Activated CD4-positive, alpha-beta T cell treated with anti-CD3 and anti-CD28 coated beads, Interleukin-2, amount 10 ng/mL, durations not matched to agents 7 days and 5 days (primary cell): ENCODE data around the gene ARHGEF7. TPM values are rescaled to one million over a fixed set of nuclear protein-coding genes. Genes with fewer than 3 reads are reported as not detected.

Experiments used
- CTCF ChIA-PET: fragments of 350-600 bp; sonication (Branson Sonifier 250); formaldehyde crosslinking; loops from one replicate; lab custom pipeline; 2021; ENCODE audit warnings: antibody characterized with exemption; lab: Charles Lee
- POLR2A ChIA-PET: fragments of 350-600 bp; sonication (Branson Sonifier 250); formaldehyde crosslinking; loops from one replicate; lab custom pipeline; 2021; ENCODE audit warnings: antibody characterized with exemption; lab: Charles Lee
- DNase-seq: peaks from one replicate; pipeline ENCODE4 v3.0.0-alpha.2; 2020
- H3K27ac Mint-ChIP-seq: one replicate; pipeline ENCODE4 v1.8.0; 2021; ENCODE audit warnings: mild to moderate bottlenecking, moderate library complexity, mixed read lengths
- H3K27me3 Mint-ChIP-seq: one replicate; pipeline ENCODE4 v1.8.0; 2021; ENCODE audit warnings: mixed read lengths
- H3K36me3 Mint-ChIP-seq: one replicate; pipeline ENCODE4 v1.8.0; 2021; ENCODE audit warnings: low read depth, mixed read lengths
- H3K4me1 Mint-ChIP-seq: one replicate; pipeline ENCODE4 v1.8.0; 2021; ENCODE audit warnings: mixed read lengths
- H3K4me3 Mint-ChIP-seq: one replicate; pipeline ENCODE4 v1.8.0; 2021; ENCODE audit warnings: mild to moderate bottlenecking, moderate library complexity, mixed read lengths
- H3K9me3 Mint-ChIP-seq: one replicate; pipeline ENCODE4 v1.8.0; 2021; ENCODE audit warnings: mixed read lengths
- total RNA-seq, 2 experiments: library from RNA; stranded (reverse); gene quantifications; one replicate each; pipeline ENCODE4 v1.2.3, GENCODE V29; 2021

Gene ARHGEF7
- total RNA-seq, 2 experiments from 2014 or later = 64.5 to 72.2 TPM

DNA sequence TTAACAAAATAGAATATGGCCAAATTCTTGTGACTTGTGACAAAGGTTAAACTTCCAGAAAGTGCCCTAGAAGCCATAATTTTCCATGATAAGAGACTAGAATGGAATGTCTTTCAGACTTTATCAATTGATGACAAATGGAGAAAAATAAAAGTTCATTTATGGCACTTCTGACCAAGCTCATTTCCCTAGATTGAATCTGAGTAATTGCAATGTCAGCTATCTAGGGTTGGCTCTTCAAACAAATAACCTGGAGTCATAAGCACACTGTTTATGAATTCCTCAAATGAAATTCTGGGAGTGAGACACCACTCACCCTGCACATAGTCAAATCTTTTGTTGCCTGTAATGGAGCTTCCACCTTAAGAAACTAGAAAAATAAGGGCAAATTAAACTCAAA is 11.4 kb downstream of the ARHGEF7 start:
- H3K4me3 Mint-ChIP-seq = no peak overlapping the region
- H3K4me1 Mint-ChIP-seq = no peaks in the 10 kb centered on the region
- POLR2A ChIA-PET = interaction anchor here (0.6 kb wide), 1 partner anchor 137 kb away, joined by 7 read pairs; no protein-coding TSS in a partner anchor
- no peaks in the 10 kb centered on the region for H3K36me3 Mint-ChIP-seq
- DNase-seq = no peak
- H3K27ac Mint-ChIP-seq = no peak overlapping the region
- peaks cover 16% of the 10 kb centered on the region for H3K27me3 Mint-ChIP-seq
- no peaks in the 10 kb centered on the region for H3K9me3 Mint-ChIP-seq
- CTCF ChIA-PET = interaction anchor here (0.6 to 2.4 kb wide), 2 partner anchors 10 to 15 kb away, joined by 4 to 5 read pairs; no protein-coding TSS in a partner anchor

- no peak overlapping the region for H3K27ac Mint-ChIP-seq
- no peak overlapping the region for H3K4me3 Mint-ChIP-seq
- H3K4me1 Mint-ChIP-seq = no peaks in the 10 kb centered on the region
- no peaks in the 10 kb centered on the region for H3K9me3 Mint-ChIP-seq
- peaks cover 13% of the 10 kb centered on the region for H3K27me3 Mint-ChIP-seq
- POLR2A ChIA-PET = no interaction called here
- CTCF ChIA-PET = interaction anchor here (1.2 kb wide), 1 partner anchor 96 kb away, joined by 3 read pairs; no protein-coding TSS in a partner anchor
- DNase-seq = no peak
- H3K36me3 Mint-ChIP-seq = no peaks in the 10 kb centered on the region
These were observed 14.5 kb downstream of the ARHGEF7 start for GRCh38 chr13:111129465-111130115.

GRCh38 chr13:111130116-111130508 is 15.0 kb downstream of the ARHGEF7 start:
- Mint-ChIP-seq H3K4me1 (no peaks in the 10 kb centered on the region), H3K9me3 (no peaks in the 10 kb centered on the region), H3K27ac (no peak overlapping the region)

GRCh38 chr13:111131048-111131447 is 15.9 kb downstream of the ARHGEF7 start:
- ChIA-PET CTCF (no interaction called here), POLR2A (no interaction called here)
- Mint-ChIP-seq H3K36me3 (no peaks in the 10 kb centered on the region), H3K27ac (no peak overlapping the region), H3K9me3 (no peaks in the 10 kb centered on the region), H3K4me1 (no peaks in the 10 kb centered on the region), H3K4me3 (no peak overlapping the region), H3K27me3 (peaks cover 18% of the 10 kb centered on the region)
- no peak for DNase-seq

More at GRCh38 chr13:111130116-111130508, 15.0 kb downstream of the ARHGEF7 start:
- ChIA-PET POLR2A (no interaction called here), CTCF (interaction anchor here (1.2 kb wide), 1 partner anchor 95 kb away, joined by 3 read pairs; no protein-coding TSS in a partner anchor)
- no peak for DNase-seq
- Mint-ChIP-seq H3K4me3 (no peak overlapping the region), H3K27me3 (peaks cover 13% of the 10 kb centered on the region), H3K36me3 (no peaks in the 10 kb centered on the region)

DNA sequence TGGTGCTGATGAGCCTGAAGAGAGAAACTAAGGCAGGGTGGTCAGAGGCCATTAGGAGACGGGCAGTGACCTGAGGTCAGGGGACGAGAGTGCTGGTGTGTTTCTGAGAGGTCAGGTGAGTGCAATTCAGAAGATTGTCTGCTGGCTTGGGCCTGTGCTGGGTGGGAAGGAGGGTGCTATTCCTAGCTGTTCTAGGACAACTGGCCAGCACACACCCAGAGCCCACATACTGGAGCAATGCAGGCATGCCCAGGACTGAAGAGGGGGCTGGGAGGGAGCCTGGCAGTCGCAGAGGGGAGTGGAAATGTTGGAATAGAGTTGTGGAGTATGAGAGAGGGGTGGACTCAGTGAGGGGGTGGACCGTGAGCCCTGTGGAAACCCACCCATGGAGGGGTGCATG is 16.5 kb downstream of the ARHGEF7 start:
- POLR2A ChIA-PET = no interaction called here
- CTCF ChIA-PET = no interaction called here
- no peak overlapping the region for H3K27ac Mint-ChIP-seq
- H3K9me3 Mint-ChIP-seq = no peaks in the 10 kb centered on the region
- DNase-seq = no peak
- H3K4me1 Mint-ChIP-seq = no peaks in the 10 kb centered on the region
- H3K27me3 Mint-ChIP-seq = peaks cover 20% of the 10 kb centered on the region
- no peak overlapping the region for H3K4me3 Mint-ChIP-seq
- H3K36me3 Mint-ChIP-seq = no peaks in the 10 kb centered on the region

- Mint-ChIP-seq H3K27ac (no peak overlapping the region), H3K4me3 (no peak overlapping the region), H3K36me3 (no peaks in the 10 kb centered on the region), H3K9me3 (no peaks in the 10 kb centered on the region), H3K27me3 (peaks cover 18% of the 10 kb centered on the region), H3K4me1 (no peaks in the 10 kb centered on the region)
- CTCF ChIA-PET = no interaction called here
- DNase-seq = no peak
- POLR2A ChIA-PET = no interaction called here
These were observed 17.8 kb downstream of the ARHGEF7 start for GRCh38 chr13:111132948-111133347.

- Mint-ChIP-seq H3K36me3 (no peaks in the 10 kb centered on the region), H3K9me3 (no peaks in the 10 kb centered on the region), H3K27me3 (peaks cover 32% of the 10 kb centered on the region), H3K4me3 (no peak overlapping the region), H3K4me1 (no peaks in the 10 kb centered on the region), H3K27ac (no peak overlapping the region)
- CTCF ChIA-PET = interaction anchor here (0.6 kb wide), 1 partner anchor 1349 kb away, joined by 3 read pairs; no protein-coding TSS in a partner anchor
- POLR2A ChIA-PET = no interaction called here
- no peak for DNase-seq
These were observed 24.3 kb downstream of the ARHGEF7 start for GRCh38 chr13:111139452-111139851.

DNA sequence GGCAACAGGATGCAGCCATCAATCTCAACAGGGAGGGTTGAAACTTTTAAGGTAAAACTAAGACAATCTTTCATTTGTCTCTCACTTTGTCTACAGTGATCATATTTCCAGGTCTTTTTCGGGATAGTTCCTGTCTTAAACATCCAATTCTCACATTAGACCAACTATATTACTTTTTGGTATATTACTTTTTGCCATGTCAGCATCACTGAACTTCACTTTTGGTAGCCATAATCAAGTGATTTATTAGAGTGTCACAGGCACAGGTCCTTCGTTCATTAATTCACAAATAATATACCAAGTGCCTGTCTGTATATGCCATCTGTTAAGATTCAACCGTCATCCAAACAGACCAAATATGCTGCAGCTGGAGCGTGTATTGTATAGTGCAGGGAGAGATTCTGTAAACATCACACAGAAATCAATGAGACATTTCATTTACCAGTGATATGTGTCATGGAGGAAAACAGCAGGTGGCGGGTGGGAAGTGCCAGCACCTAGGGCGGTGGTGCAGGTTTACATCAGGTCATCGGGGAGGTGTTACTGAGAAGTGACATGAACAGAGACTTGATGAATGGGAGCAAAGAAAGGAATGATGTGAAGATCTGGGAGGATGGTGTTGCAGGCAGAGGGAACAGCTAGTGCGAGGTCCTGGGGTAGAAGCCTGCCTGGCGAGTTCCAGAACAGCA is 24.9 kb downstream of the ARHGEF7 start:
- H3K27me3 Mint-ChIP-seq = peaks cover 35% of the 10 kb centered on the region

DNA sequence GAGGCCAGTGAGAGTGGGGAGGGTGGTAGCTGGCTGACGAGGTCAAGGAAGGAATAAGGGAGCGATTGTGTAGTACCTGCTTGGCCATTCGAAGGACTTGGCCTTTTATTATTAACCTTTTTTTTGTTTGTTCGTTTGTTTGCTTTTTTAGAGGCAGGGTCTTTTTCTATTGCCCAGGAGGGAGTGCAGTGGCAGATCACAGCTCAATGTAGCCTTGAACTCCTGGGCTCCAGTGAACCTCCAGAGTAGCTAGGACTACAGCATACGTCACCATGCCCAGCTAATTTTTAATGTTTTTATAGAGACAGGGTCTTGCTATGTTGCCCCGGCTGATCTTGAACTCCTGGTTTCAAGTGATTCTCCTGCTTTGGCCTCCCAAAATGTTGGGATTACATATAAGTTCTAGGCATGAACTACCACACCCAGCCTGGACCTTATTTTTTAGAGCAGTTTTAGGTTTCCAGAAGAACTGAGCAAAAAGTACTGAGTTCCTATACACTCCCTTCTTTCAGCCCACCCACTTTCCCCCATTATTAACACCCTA is 25.5 kb downstream of the ARHGEF7 start:
- POLR2A ChIA-PET = interaction anchor here (0.7 kb wide), 1 partner anchor 22 kb away, joined by 5 read pairs; no protein-coding TSS in a partner anchor
- Mint-ChIP-seq H3K4me3 (no peak overlapping the region), H3K9me3 (no peaks in the 10 kb centered on the region), H3K27ac (no peak overlapping the region), H3K4me1 (no peaks in the 10 kb centered on the region), H3K27me3 (peaks cover 31% of the 10 kb centered on the region), H3K36me3 (no peaks in the 10 kb centered on the region)
- CTCF ChIA-PET = interaction anchor here (0.6 kb wide), 1 partner anchor 14 kb away, joined by 4 read pairs; no protein-coding TSS in a partner anchor
- DNase-seq = no peak

More for the DNA sequence above, 24.9 kb downstream of the ARHGEF7 start:
- Mint-ChIP-seq H3K36me3 (no peaks in the 10 kb centered on the region), H3K4me1 (no peaks in the 10 kb centered on the region), H3K9me3 (no peaks in the 10 kb centered on the region), H3K4me3 (no peak overlapping the region), H3K27ac (no peak overlapping the region)
- POLR2A ChIA-PET = no interaction called here
- DNase-seq = no peak
- CTCF ChIA-PET = interaction anchor here (0.6 kb wide), 1 partner anchor 1349 kb away, joined by 3 read pairs; no protein-coding TSS in a partner anchor

DNA sequence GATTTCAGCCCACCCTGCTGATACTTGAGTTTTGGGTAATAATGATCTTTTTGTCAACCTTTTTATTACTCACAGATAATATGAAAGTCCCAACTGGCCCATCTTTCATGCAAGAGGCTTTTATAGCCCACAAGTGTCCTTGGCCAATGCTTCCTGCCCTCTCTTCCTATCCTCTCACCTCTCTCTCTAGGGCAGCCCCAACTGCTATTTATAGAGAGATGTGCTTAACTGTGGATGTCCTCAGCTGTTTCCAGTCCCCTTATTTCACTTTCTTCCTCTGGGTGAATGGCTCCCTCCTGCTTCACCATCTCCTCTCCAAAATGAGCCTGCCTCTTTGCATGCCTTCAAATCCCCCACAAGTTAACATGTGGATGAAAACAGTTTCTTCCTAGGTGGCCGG is 27.4 kb downstream of the ARHGEF7 start:
- H3K27ac Mint-ChIP-seq = no peak overlapping the region
- H3K4me3 Mint-ChIP-seq = no peak overlapping the region
- no peaks in the 10 kb centered on the region for H3K9me3 Mint-ChIP-seq
- no peak for DNase-seq
- ChIA-PET CTCF (interaction anchor here (1.2 kb wide), 1 partner anchor 9 kb away, joined by 3 read pairs; no protein-coding TSS in a partner anchor), POLR2A (no interaction called here)
- H3K27me3 Mint-ChIP-seq = peaks cover 31% of the 10 kb centered on the region
- H3K36me3 Mint-ChIP-seq = no peaks in the 10 kb centered on the region
- H3K4me1 Mint-ChIP-seq = no peaks in the 10 kb centered on the region

- no peaks in the 10 kb centered on the region for H3K36me3 Mint-ChIP-seq
- H3K4me1 Mint-ChIP-seq = no peaks in the 10 kb centered on the region
- H3K27me3 Mint-ChIP-seq = peaks cover 32% of the 10 kb centered on the region
- H3K27ac Mint-ChIP-seq = no peak overlapping the region
- H3K4me3 Mint-ChIP-seq = no peak overlapping the region
- no peak for DNase-seq
- H3K9me3 Mint-ChIP-seq = no peaks in the 10 kb centered on the region
- POLR2A ChIA-PET = no interaction called here
- CTCF ChIA-PET = interaction anchor here (0.6 to 1.2 kb wide), 2 partner anchors 7 to 604 kb away, joined by 3 read pairs; no protein-coding TSS in a partner anchor
These were observed 28.9 kb downstream of the ARHGEF7 start for GRCh38 chr13:111143865-111144540.

GRCh38 chr13:111145071-111145470 is 30.0 kb downstream of the ARHGEF7 start:
- Mint-ChIP-seq H3K4me3 (no peak overlapping the region), H3K27me3 (peaks cover 39% of the 10 kb centered on the region), H3K4me1 (no peaks in the 10 kb centered on the region), H3K27ac (no peak overlapping the region), H3K9me3 (no peaks in the 10 kb centered on the region), H3K36me3 (no peaks in the 10 kb centered on the region)
- no peak for DNase-seq
- POLR2A ChIA-PET = no interaction called here
- CTCF ChIA-PET = no interaction called here
